GM21717 (cell line): ENCODE measurements around the gene TSHZ2.
"Not testable (repeated sequence)": the region's sequence is repeated elsewhere in the genome, so short reads cannot be mapped to it uniquely, and the experiment has no call there.

ENCODE experiments used
- ATAC-seq: cut with Tn5 transposase; IDR thresholded peaks from one replicate; pipeline ENCODE4 v1.9.1; 2021; ENCODE audit warnings: mild to moderate bottlenecking, moderate library complexity; ENCODE audit not compliant: unreplicated experiment

Gene TSHZ2

GRCh38 chr20:52959125-52959524 lies 13.0 kb upstream of the TSHZ2 start:
- no peak for ATAC-seq

- ATAC-seq = no peak
These were observed 10.0 kb upstream of the TSHZ2 start for GRCh38 chr20:52962183-52962582.

- ATAC-seq = no peak
These were observed 9.0 kb upstream of the TSHZ2 start for GRCh38 chr20:52963131-52963530.

GRCh38 chr20:52964131-52964530 lies 8.0 kb upstream of the TSHZ2 start:
- ATAC-seq = no peak

DNA sequence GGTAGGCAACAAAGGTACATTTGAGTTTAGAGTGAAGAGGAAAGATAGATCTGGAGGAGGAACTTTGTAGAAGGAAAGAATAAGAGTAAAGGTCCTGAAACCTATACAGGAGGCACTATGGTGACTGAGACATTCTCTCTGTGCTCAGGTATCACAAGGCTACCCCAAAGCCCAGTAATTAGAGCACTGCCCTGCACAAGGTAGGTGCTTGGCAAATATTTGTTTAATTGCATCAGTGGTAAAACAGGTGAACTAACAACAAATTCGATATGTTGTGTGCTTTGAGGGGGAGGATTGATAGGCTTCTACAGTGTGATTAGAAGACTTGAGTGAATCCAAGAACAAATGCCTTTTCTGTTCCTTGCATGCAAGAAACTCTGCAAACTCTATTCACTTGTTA lies 6.8 kb upstream of the TSHZ2 start:
- ATAC-seq = no peak

- ATAC-seq = no peak
These were observed 6.3 kb upstream of the TSHZ2 start for GRCh38 chr20:52965819-52966218.

DNA sequence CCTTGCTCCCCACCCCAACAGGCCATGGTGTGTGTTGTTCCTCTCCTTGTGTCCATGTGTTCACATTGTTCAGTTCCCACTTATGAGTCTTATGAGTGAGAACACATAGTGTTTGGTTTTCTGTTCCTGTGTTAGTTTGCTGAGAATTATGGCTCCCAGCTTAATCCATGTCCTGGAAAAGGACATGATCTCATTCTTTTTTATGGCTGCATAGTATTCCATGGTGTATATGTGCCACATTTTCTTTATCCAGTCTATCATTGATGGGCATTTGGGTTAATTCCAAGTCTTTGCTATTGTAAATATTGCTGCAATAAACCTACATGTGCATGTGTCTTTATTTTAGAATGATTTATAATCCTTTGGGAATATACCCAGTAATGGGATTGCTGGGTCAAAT lies 5.6 kb upstream of the TSHZ2 start:
- ATAC-seq = not testable (repeated sequence)

- ATAC-seq = no peak
These were observed 514 bp upstream of the TSHZ2 start for GRCh38 chr20:52971498-52972189.

- no peak for ATAC-seq
These were observed 1.0 kb downstream of the TSHZ2 start for GRCh38 chr20:52972965-52973819.

- no peak for ATAC-seq
These were observed 2.0 kb downstream of the TSHZ2 start for GRCh38 chr20:52974179-52974594.

GRCh38 chr20:52975029-52975732 lies 3.0 kb downstream of the TSHZ2 start:
- no peak for ATAC-seq

DNA sequence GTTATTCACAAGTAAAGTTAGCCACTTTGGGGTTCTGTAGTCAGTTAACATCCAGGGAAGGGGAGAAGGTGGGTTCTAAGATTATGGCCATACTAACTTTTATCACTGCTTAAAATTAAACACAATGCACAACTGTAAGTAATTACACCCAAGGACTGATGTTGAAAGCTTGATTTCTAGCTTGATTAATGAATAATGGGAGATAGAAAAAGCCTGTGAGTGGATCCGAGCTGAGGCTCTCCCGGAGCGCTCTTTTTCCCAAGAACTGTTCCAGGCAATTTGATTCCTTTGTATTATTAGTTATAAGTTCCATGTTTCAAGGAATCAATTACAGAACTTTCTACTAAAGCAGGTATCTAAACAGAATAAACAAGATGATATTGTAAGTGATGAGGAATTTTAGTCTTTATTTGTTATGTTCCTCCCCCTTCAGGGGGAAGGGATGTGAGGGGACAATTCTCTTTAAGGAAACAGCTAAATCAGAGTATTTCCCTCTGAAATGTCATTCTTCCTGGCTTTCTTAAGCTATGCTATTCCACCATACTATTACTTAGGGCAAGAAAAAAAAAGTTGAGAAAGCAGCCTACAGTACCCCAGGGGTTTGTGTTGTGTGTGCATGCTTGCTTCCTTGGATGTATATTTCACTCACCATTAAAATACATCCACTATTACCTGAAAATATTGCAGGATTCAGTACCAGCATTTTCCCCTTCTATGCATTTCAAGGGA lies 3.8 kb downstream of the TSHZ2 start:
- no peak for ATAC-seq

- ATAC-seq = no peak
These were observed 6.7 kb downstream of the TSHZ2 start for GRCh38 chr20:52978851-52979250.

DNA sequence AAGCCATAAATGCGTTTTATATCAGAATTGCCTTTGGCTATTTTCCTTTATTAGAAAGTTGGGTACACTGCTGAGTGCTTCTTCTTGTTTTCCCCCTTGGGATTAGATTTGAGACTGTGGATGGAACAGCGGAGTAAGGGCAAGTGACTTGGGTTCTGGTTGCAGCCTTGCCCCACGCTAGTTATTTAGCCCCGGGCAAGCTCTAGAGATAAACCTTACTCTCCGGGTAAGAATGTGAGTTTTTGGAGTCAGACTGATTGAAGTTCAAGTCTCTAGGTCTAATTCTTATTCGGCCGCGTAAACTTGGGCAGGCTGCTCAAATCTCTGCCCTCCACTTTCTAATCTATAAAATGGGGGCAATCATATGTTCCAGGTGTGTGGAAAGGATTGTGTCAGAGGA lies 8.9 kb downstream of the TSHZ2 start:
- no peak for ATAC-seq

GRCh38 chr20:52983726-52984450 lies 11.7 kb downstream of the TSHZ2 start:
- no peak for ATAC-seq

DNA sequence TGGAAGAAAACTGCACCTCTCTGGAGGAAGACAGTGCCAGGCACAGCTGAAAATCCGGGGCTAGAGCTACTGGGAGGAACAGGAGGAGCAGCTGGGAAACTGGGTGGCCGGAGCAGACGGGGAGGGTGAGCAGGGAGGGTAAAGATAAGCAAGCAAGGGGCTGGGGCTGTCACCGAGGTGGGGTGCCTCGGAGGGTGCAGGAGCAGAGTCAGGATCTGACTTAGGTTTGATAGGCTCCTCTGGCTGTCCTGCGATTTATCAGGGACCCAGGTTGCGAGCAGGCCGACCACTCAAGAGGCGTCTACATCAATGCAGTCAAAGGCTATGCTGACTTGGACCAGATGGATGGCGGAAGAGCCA lies 12.3 kb downstream of the TSHZ2 start:
- ATAC-seq = no peak

DNA sequence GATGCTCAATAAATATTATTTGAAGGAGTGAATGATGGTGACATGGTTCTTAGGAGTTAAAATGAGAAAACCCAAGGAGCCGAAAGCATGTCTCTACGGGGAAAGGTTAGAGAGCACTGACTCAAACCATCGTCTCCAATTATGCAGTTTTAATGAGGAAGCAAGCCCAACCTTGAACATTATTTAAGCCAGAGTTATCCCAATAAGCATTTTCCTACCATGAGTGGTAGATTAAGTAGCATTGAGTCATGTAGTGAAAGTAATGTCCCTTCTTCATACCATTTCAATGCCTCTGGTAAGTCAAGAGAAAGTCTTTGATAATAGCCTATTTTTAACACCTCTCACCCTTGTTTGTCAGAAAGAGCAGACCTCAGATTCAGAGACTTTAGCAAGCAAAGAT lies 13.5 kb downstream of the TSHZ2 start:
- ATAC-seq = no peak

DNA sequence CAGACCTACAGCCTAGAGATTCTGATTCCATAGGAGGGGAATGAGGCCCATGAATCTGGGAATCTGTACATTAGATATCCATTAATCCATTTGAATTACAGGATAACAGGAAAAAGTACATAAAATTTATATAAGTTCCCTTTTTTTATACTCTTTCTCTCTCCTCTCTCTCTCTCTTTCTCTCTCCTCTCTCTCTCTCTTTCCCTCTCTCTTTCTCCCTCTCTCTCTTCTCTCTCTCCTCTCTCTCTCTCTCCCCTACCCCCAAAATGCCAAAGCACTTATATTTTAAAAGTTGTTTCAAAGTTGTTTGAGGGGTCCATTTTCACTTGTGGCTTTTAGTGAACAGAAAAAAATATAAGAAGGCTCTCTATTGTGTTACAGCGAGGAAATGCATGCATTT lies 15.1 kb downstream of the TSHZ2 start:
- no peak for ATAC-seq

DNA sequence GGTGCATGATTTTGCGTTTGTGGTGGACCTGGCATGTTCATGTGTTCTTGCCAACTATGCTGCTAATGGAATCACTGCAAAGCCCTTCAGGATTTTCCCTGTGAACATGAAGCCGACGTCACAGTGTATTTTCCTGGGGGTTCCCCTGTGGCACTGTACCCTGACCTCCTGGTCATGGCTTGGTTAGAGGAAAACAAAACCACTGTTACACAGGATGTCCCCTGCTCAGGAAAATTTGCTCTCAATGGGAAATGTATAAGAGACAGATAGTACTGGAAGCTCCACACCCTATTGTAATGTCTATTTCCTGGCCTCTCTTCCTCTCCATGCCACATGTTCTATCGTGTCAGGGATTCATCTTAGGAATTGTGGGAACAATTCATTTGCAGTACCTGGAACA lies 19.7 kb downstream of the TSHZ2 start:
- no peak for ATAC-seq

- no peak for ATAC-seq
These were observed 20.5 kb downstream of the TSHZ2 start for GRCh38 chr20:52992632-52993031.

- ATAC-seq = no peak
These were observed 20.9 kb downstream of the TSHZ2 start for GRCh38 chr20:52993076-52993475.
